ENCODE results near the gene CAMKMT.

CAMKMT gene

DNA sequence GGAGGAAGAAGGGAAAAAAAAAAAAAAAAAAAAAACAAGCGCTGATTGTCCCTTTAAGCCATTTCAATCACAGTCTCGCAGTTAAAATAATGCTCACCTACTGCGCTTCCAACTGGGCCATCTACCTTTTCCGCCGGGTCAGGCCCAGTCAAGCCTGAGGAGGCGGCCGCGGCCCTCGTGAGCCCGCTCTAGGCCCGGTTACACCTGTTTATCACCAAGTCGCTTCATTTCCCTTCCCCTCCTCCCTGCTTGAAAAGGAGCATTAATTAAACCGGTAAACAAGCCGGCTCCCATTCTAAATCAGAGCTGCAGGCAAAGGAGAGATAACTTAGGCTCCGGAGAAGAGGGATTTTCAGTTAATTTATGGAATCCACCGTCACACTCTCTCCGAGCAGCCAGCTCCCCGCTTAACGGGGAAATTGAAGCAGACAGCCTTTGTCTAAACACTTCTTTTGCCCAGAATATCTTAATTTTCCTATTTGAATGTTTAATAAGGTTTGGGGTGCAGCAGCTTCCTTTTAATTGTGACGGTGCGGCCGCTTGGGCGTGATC is 439.6 kb downstream of the CAMKMT start:
- DNase-seq (ENCODE audit: low read depth): no peak

- DNase-seq (ENCODE audit: low read depth): no peak
Measured at GRCh38 chr2:44801841-44802776, 440.4 kb downstream of the CAMKMT start.

GRCh38 chr2:44802777-44803424 is 441.2 kb downstream of the CAMKMT start:
- DNase-seq (ENCODE audit: low read depth): no peak

DNA sequence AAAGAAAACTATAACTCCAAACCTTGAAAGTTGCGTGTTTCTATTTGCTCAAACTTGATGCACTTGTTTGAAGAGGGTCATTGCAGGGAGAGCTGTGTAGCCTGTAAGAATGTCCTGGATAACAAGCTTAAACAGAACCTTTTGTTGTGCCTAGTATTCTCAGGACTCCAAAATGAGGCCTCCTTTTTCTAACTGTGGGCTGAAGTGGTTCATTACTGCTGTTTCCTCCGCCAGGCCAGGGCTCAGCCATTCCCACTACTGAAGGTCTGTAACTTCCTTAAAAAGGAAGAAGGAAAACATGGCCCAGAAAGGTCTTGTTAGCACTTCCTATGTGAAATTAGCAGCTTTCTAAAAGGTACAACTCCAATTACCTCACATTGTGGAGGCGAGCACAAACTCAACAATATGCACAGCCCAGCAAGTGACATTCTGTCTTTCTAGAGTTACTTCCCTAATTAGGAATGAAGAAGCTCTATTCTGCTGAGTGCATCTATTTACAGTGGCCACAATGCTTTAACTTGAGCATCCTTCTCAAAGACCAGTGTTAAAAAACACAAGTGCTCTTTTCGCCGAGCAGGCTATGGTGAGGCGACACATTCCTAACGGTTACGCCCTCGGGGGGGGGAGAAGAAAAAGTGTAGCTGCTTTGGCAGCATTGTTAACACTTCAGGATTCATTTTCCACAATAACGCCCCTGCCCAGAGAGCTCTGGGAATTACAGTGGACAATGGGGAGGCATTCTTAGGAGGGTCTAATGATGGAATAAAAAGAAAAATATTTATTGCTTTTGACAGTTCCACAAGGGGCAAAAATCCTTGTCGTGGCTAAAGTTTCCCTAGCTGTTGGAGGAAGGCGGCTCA is 442.9 kb downstream of the CAMKMT start:
- DNase-seq (ENCODE audit: low read depth): no peak

DNA sequence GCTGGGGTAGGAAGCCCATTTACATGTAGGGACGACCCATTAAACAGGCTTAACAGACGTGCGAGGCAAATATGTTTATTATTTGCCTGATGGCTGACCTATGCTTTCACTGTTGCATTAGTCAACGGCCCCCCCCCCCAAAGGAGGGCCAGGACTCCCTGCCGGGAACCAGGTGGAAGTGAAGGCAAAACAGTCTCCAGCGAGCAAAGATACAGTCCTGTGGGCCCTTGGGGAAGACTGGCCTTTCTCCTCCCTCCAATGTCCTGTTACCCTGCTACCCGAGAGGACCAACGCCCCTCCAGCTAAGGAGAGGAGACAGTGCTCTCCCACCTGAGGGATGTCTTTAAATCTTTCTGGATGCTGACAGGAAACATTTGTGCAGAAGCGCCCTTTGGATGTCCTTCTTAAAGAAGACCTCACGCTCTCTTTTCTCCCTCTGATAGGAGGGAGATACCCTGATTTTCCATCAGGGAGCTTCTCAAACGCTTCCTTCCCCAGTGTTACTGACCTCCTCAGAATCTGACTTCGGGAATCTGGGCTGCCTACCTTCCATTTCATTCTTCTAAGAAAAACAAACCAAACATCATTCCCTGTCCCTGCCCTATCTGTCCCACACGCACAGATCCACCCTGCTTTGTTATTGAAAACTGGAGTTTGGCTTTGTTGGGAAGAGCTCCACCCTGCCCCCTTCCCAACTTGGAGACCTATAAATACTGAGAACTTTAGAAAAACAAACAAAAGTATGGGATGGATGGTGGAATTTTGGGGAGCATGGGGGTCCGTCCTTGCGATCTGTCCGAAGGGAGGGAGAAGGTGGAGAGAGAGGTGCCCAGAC is 443.9 kb downstream of the CAMKMT start:
- DNase-seq (ENCODE audit: low read depth): no peak

- no peak for DNase-seq (ENCODE audit: low read depth)
Measured at GRCh38 chr2:44807201-44808025, 445.7 kb downstream of the CAMKMT start.

GRCh38 chr2:44810892-44811530 is 449.3 kb downstream of the CAMKMT start:
- DNase-seq (ENCODE audit: low read depth): no peak

- DNase-seq (ENCODE audit: low read depth): no peak
Measured at GRCh38 chr2:44813165-44813564, 451.4 kb downstream of the CAMKMT start.

- DNase-seq (ENCODE audit: low read depth): no peak
Measured at GRCh38 chr2:44813658-44814057, 451.9 kb downstream of the CAMKMT start.

DNA sequence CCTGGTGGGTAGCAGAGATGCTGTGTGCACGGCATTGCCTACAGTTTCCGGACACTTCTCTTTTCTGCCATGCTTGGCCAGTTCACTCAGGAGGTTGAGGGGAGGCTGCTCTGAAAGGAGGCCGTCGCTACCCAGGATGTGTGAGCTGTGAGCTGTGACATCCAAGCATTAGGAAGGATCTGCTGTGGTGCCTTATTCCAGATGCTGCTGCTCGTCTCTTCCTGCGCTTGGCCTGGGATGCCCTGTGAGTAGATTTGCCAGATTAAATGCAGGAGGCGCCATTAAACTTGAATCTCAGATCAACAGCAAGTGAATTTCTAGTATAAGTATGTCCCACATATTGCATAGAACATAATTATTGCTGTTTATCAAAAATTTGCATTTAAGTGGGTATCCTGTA is 455.5 kb downstream of the CAMKMT start:
- DNase-seq (ENCODE audit: low read depth): no peak

- no peak for DNase-seq (ENCODE audit: low read depth)
Measured at GRCh38 chr2:44817673-44818335, 456.1 kb downstream of the CAMKMT start.

- no peak for DNase-seq (ENCODE audit: low read depth)
Measured at GRCh38 chr2:44819061-44819460, 457.3 kb downstream of the CAMKMT start.

GRCh38 chr2:44821500-44821899 is 459.8 kb downstream of the CAMKMT start:
- no peak for DNase-seq (ENCODE audit: low read depth)

DNA sequence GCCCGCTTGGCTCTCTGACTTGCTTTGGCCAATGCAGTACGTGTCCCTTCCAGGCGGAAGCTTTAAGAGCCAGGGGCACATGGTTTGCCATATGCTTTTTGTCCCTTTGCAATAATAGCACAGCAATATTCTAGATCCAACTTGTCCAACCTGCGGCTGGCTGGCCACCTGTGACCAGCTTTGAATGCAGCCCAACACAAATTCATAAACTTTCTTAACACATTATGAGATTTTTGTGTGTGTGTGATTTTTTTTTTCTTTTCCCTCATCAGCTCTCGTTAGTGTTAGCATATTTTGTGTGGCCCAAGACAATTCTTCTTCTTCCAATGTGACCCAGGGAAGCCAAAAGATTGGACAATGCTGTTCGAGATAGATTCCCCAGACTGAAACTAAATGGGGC is 460.4 kb downstream of the CAMKMT start:
- DNase-seq (ENCODE audit: low read depth): no peak

All from EH (cell line).